DND-41 (cell line): Measurements from ENCODE around the gene FBXO8.

ENCODE experiments used
- EZH2 ChIP-seq: IDR thresholded peaks from 3 replicates; pipeline ENCODE4 v1.6.1; 2012; ENCODE audit warnings: borderline replicate concordance, low read depth, mild to moderate bottlenecking, moderate library complexity, low read length, inconsistent platforms; ENCODE audit not compliant: severe bottlenecking
- TF ChIP-seq, protein P1 (sequence below): IDR thresholded peaks from 2 replicates; pipeline ENCODE4 v1.5.1; 2012; ENCODE audit warnings: borderline replicate concordance, low read length, moderate library complexity, mild to moderate bottlenecking; ENCODE audit not compliant: poor library complexity, severe bottlenecking; ENCODE audit errors: extremely low read depth

DNA sequence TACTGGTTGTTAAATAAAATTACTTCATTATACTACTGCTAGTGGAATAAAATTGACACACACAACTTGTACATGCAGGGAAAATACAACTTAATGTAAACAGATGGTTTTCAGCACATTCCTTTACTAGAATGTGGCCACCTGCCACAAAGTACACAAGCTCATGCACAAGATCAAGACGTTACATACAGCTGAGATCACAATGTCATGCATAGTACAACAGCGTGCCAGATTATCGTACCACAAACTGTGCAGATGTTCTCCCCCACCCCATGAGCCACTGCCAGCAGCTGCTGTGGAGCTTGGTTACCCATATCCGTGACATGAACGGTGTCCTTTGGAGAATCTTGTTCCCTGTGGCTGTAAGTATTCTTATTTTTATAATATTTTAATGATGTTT, 27.7 kb downstream of the FBXO8 start:
- TF ChIP-seq, protein P1, sequence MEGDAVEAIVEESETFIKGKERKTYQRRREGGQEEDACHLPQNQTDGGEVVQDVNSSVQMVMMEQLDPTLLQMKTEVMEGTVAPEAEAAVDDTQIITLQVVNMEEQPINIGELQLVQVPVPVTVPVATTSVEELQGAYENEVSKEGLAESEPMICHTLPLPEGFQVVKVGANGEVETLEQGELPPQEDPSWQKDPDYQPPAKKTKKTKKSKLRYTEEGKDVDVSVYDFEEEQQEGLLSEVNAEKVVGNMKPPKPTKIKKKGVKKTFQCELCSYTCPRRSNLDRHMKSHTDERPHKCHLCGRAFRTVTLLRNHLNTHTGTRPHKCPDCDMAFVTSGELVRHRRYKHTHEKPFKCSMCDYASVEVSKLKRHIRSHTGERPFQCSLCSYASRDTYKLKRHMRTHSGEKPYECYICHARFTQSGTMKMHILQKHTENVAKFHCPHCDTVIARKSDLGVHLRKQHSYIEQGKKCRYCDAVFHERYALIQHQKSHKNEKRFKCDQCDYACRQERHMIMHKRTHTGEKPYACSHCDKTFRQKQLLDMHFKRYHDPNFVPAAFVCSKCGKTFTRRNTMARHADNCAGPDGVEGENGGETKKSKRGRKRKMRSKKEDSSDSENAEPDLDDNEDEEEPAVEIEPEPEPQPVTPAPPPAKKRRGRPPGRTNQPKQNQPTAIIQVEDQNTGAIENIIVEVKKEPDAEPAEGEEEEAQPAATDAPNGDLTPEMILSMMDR, result no peak
- TF ChIP-seq EZH2, result no peak
